ENCODE measurements around the gene MIEN1. TPM values are rescaled to one million over a fixed set of nuclear protein-coding genes. Genes with fewer than 3 reads are reported as not detected.

Gene MIEN1
- total and polyA plus RNA-seq, 2 of the 13 experiments (the other 11 are each of a cell fraction or from before 2014, with no cell fraction given), result 40.6 to 56.6 TPM

- TF ChIP-seq NR2C2 (CRISPR knock-in tag; IDR thresholded peaks at IDR 0.05; ENCODE audit: borderline replicate concordance) (0 out of 2 replicates have a peak, but pooled peaks have one; percentile 30), MXI1 (IDR thresholded peaks at IDR 0.05; ENCODE audit: borderline replicate concordance, low read depth, low read length) (no peak), MYC (CRISPR knock-in tag; IDR thresholded peaks at IDR 0.05; ENCODE audit: borderline replicate concordance) (peak; percentile 69), ZNF235 (CRISPR knock-in tag; IDR thresholded peaks at IDR 0.05; ENCODE audit: borderline replicate concordance) (no peak; the same call in 1 of the 2 replicates), RXRB (CRISPR knock-in tag; IDR thresholded peaks at IDR 0.05; ENCODE audit: borderline replicate concordance) (peak; percentile 38; the same call in 1 of the 2 replicates), ZNF160 (CRISPR knock-in tag; IDR thresholded peaks at IDR 0.05) (no peak; the same call in 1 of the 2 replicates), RERE (CRISPR knock-in tag; IDR thresholded peaks at IDR 0.05; ENCODE audit: low read depth) (no peak), YEATS2 (CRISPR knock-in tag; IDR thresholded peaks at IDR 0.05; ENCODE audit: borderline replicate concordance) (no peak), TFDP2 (CRISPR knock-in tag; IDR thresholded peaks at IDR 0.05) (0 out of 2 replicates have a peak, but pooled peaks have one; percentile 26), TOPORS (CRISPR knock-in tag; IDR thresholded peaks at IDR 0.05) (peak; percentile 64; the same call in 1 of the 2 replicates), PHF5A (CRISPR knock-in tag; IDR thresholded peaks at IDR 0.05; ENCODE audit: low read depth, unreplicated experiment) (no peak), ZBTB33 (CRISPR knock-in tag; IDR thresholded peaks at IDR 0.05) (no peak), RCOR2 (CRISPR knock-in tag; IDR thresholded peaks at IDR 0.05) (no peak), ZNF317 (CRISPR knock-in tag; IDR thresholded peaks at IDR 0.05) (no peak), JUNB (CRISPR knock-in tag; IDR thresholded peaks at IDR 0.05; ENCODE audit: borderline replicate concordance) (no peak), LCORL (IDR thresholded peaks at IDR 0.05) (no peak), LCORL (CRISPR knock-in tag; IDR thresholded peaks at IDR 0.05) (peak; percentile 65), DNMT3B (CRISPR knock-in tag; conservative IDR thresholded peaks at IDR 0.05) (no peak), SMAD9 (CRISPR knock-in tag; IDR thresholded peaks at IDR 0.05) (0 out of 2 replicates have a peak, but pooled peaks have one; percentile 24), ZNF766 (CRISPR knock-in tag; IDR thresholded peaks at IDR 0.05; ENCODE audit: borderline replicate concordance) (peak; percentile 81; the same call in 1 of the 2 replicates), TCF7L2 (IDR thresholded peaks at IDR 0.05; ENCODE audit: low read depth, low read length) (no peak), DNMT1 (CRISPR knock-in tag; IDR thresholded peaks at IDR 0.05) (no peak)
These were observed 7.6 kb upstream of the MIEN1 start, which contains the start of gene GRB7 (continued) for GRCh38 chr17:39737760-39738567.

Data from HepG2 (cell line).